ENCODE data around the gene UBE2B.

UBE2B gene

GRCh38 chr5:134435560-134435959, 64.2 kb downstream of the UBE2B start:
- TF ChIP-seq, protein P1, sequence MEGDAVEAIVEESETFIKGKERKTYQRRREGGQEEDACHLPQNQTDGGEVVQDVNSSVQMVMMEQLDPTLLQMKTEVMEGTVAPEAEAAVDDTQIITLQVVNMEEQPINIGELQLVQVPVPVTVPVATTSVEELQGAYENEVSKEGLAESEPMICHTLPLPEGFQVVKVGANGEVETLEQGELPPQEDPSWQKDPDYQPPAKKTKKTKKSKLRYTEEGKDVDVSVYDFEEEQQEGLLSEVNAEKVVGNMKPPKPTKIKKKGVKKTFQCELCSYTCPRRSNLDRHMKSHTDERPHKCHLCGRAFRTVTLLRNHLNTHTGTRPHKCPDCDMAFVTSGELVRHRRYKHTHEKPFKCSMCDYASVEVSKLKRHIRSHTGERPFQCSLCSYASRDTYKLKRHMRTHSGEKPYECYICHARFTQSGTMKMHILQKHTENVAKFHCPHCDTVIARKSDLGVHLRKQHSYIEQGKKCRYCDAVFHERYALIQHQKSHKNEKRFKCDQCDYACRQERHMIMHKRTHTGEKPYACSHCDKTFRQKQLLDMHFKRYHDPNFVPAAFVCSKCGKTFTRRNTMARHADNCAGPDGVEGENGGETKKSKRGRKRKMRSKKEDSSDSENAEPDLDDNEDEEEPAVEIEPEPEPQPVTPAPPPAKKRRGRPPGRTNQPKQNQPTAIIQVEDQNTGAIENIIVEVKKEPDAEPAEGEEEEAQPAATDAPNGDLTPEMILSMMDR (IDR thresholded peaks at IDR 0.05; ENCODE audit: borderline replicate concordance, control extremely low read depth, extremely low read depth, insufficient read depth, missing control alignments) = no peak
- no peak for DNase-seq (ENCODE audit: low spot score)
- in situ Hi-C loops (cut with MboI; ENCODE audit: low sequenced_read_pairs, unreplicated experiment) = no loop called here

DNA sequence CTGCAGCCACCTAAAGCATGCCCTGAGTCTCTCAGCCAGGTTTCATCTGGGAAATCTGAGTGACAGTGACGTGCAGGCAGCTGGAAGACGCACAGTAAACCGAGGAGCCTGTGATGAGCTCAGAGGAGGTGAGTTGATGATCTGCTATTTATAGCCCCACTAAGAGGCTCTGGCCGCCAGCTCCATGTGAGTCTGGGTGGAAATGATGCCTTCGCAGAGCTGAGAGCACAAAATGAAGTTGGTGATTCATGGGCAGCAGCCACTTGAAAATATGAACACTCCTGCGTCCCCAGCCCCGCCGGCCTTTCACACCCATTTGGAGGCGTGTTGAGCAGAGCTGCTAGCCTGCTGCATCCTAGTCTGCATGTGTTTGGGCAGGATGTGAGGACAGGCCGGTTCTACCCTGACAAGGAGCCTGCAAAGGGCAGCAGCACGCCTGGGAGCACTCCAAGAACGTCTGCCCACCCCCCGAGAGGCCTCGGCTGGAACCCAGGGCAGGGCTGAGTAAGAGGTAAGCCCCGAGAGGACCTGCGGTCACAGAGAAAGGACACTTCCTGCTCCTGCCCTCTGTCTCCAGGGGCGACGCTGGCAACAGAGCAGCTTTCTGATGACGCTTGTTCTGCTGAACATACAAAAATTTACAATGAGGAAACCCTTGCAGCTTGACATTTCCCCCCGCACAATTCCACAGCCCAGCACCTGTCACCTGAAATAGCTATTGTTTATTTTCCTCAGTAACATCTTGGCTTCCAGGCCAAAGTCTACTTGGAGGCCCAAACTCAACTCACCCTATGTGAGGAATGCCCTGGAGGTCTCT, 65.4 kb downstream of the UBE2B start:
- peak; percentile 77 for DNase-seq (ENCODE audit: low spot score)

DNA sequence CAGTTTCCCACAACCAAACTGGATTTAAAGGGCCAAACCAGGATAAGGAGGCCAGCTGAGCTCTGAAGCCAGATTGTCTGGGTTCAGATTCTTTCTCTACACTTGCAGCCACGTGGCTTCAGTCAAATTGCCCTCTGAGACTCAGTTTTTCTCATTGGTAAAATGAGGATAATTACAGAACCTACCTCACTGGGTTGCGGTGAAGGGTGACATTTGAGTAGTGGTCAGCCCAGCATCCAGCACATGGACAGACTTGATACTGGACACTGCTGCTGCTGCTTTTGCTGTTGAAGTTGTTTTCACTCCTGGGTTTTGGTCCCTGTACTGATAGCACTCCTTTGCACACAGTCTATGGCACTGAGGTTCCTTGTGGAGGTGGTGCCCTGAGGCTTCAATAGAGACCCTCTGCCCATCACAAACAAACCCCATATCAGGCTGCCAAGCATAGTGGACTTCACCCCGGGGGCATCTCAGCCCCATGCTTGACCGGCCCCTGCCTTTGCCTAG, 66.0 kb downstream of the UBE2B start:
- no peak for DNase-seq (ENCODE audit: low spot score)
- in situ Hi-C loops (cut with MboI; ENCODE audit: low sequenced_read_pairs, unreplicated experiment) = no loop called here
- TF ChIP-seq, protein P1 (IDR thresholded peaks at IDR 0.05; ENCODE audit: borderline replicate concordance, control extremely low read depth, extremely low read depth, insufficient read depth, missing control alignments) = no peak

More for the DNA sequence above, 65.4 kb downstream of the UBE2B start:
- in situ Hi-C loops (cut with MboI; ENCODE audit: low sequenced_read_pairs, unreplicated experiment) = no loop called here
- TF ChIP-seq, protein P1 (IDR thresholded peaks at IDR 0.05; ENCODE audit: borderline replicate concordance, control extremely low read depth, extremely low read depth, insufficient read depth, missing control alignments) = no peak

- no peak for DNase-seq (ENCODE audit: low spot score)
- in situ Hi-C loops (cut with MboI; ENCODE audit: low sequenced_read_pairs, unreplicated experiment) = no loop called here
- TF ChIP-seq, protein P1 (IDR thresholded peaks at IDR 0.05; ENCODE audit: borderline replicate concordance, control extremely low read depth, extremely low read depth, insufficient read depth, missing control alignments) = no peak
Measured at GRCh38 chr5:134437847-134438581, 66.6 kb downstream of the UBE2B start.

DNA sequence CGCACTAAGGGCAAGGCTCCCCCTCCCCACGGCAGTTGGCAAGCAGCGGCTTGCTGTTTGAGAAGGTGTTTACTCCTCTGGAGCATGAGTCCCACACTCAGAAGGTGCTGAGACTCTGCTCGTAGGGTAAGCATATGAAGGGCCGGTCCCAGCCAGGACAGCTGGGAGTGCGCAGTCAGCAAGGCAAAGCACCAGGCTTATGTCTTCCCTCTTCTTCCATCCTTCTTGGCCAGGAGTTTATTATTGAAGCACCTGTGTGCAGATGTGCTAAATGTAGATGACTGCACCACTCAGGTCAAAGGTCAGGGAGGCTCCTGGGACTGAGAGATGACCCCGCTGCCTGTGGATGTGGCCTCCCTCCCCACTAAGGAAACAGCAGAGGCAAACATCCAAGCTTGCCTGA, 67.4 kb downstream of the UBE2B start:
- TF ChIP-seq, protein P1 (IDR thresholded peaks at IDR 0.05; ENCODE audit: borderline replicate concordance, control extremely low read depth, extremely low read depth, insufficient read depth, missing control alignments) = no peak
- in situ Hi-C loops (cut with MboI; ENCODE audit: low sequenced_read_pairs, unreplicated experiment) = no loop called here
- DNase-seq (ENCODE audit: low spot score) = no peak

DNA sequence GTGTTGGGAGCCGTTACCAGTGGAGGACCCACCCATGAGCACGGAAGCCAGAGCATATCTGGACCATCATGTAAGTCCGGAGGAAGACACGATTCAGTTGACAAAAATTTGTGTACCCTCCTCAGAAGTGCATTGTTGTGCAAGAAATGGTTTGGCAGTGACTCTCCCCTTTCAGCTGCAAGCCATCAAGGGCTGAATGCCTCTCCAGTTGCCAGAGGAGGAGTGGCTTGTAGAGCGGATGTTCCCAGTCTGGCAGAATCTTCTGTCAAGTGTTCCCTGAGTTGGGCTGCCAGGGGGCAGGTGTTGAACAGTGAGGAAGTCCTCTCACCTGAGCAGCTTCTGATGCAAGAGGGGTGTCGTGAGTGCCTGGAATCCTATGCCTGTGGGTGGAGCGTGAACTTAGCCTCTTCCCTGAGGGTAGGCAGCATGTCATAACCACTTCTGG, 67.9 kb downstream of the UBE2B start:
- in situ Hi-C loops (cut with MboI; ENCODE audit: low sequenced_read_pairs, unreplicated experiment) = no loop called here
- DNase-seq (ENCODE audit: low spot score) = no peak

More for the DNA sequence above, 67.9 kb downstream of the UBE2B start:
- TF ChIP-seq, protein P1 (IDR thresholded peaks at IDR 0.05; ENCODE audit: borderline replicate concordance, control extremely low read depth, extremely low read depth, insufficient read depth, missing control alignments) = no peak
